Effector memory CD8-positive, alpha-beta T cell (primary cell): ENCODE results near the gene RHOV.

Source experiments
- ATAC-seq: fragments of 150-1000 bp; cut with Tn5 transposase; replicated peaks from 2 replicates; pipeline ENCODE4 v1.10.0; 2021; ENCODE audit warnings: mild to moderate bottlenecking, moderate library complexity
- DNase-seq, 3 experiments: peaks; one replicate each; pipeline ENCODE4 v3.0.0; 2021
- H3K27ac Mint-ChIP-seq, 2 donors: one replicate each; pipeline ENCODE4 v1.8.0; 2022; ENCODE audit warnings: mild to moderate bottlenecking in 2 of 2, mixed read lengths in 2 of 2, moderate library complexity in 2 of 2
- H3K27me3 Mint-ChIP-seq, 2 donors: one replicate each; pipeline ENCODE4 v1.8.0; 2022; ENCODE audit warnings: mixed read lengths in 2 of 2
- H3K36me3 Mint-ChIP-seq: one replicate; pipeline ENCODE4 v1.8.0; 2022; ENCODE audit warnings: mild to moderate bottlenecking, moderate library complexity, mixed read lengths; ENCODE audit not compliant: insufficient read depth
- H3K4me1 Mint-ChIP-seq, 2 donors: one replicate each; pipeline ENCODE4 v1.8.0; 2022; ENCODE audit warnings: low read depth in 2 of 2, mixed read lengths in 2 of 2
- H3K4me3 Mint-ChIP-seq, 2 donors: one replicate each; pipeline ENCODE4 v1.8.0; 2022; ENCODE audit warnings: mild to moderate bottlenecking in 2 of 2, mixed read lengths in 2 of 2, moderate library complexity in 2 of 2
- H3K9me3 Mint-ChIP-seq, 2 donors: one replicate each; pipeline ENCODE4 v1.8.0; 2022; ENCODE audit warnings: mixed read lengths in 2 of 2

Gene RHOV

DNA sequence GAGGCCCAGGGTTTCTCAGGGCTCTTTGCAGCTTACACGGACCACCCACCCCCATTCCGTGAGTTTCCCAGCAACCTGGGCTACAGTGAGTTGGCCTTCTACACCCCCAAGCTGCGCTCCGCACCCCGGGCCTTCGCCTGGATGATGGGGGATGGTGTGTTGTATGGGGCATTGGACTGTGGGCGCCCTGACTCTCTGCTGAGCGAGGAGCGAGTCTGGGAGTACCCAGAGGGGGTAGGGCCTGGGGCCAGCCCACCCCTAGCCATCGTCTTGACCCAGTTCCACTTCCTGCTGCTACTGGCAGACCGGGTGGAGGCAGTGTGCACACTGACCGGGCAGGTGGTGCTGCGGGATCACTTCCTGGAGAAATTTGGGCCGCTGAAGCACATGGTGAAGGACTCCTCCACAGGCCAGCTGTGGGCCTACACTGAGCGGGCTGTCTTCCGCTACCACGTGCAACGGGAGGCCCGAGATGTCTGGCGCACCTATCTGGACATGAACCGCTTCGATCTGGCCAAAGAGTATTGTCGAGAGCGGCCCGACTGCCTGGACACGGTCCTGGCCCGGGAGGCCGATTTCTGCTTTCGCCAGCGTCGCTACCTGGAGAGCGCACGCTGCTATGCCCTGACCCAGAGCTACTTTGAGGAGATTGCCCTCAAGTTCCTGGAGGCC lies 25.6 kb upstream of the RHOV start:
- ATAC-seq (no peak), DNase-seq (no peak)
- no peaks in the 10 kb centered on the region for H3K27me3 Mint-ChIP-seq
- H3K36me3 Mint-ChIP-seq, result peaks cover 74% of the 10 kb centered on the region
- no peak overlapping the region for H3K27ac Mint-ChIP-seq
- no peak overlapping the region for H3K4me3 Mint-ChIP-seq
- H3K9me3 Mint-ChIP-seq, result no peaks in the 10 kb centered on the region
- H3K4me1 Mint-ChIP-seq, result peaks cover 33 to 39% of the 10 kb centered on the region in 2 donors

DNA sequence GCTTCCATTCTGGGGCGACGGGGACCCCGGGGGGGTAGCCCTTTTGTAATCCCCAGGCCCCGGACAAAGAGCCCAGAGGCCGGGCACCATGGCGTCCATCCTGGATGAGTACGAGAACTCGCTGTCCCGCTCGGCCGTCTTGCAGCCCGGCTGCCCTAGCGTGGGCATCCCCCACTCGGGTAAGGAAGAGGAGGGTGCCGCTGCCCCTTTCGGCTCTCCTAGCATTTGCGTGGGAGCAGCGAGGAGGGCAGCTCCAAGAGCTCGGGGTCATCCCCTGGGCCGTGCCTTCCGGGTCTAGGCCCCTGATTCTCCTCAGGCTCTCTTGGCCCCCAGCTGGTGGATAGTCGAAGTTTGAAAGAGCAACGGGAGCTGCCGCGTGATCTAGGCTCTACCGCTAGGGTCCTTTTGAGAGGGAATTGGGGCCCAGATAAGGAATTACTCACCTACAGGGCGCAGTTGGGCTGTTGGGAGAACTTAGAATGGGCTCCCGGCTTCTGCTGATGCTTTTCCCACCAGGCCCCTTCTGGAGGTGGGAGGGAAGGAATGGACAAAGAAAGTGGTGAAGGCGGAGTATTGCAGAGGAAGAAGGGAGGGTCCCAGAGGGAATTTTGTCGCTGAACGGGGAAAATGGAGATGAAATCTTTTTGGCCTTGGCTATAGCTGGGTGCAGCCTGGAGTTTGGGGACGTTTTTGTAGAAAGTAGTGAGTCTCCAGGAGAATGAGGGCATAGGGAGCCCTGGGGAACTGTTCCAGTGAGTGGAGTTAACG lies 20.8 kb upstream of the RHOV start:
- Mint-ChIP-seq H3K4me3 (peak overlapping the region; percentile 99), H3K9me3 (no peaks in the 10 kb centered on the region), H3K4me1 (peaks cover 34 to 38% of the 10 kb centered on the region in 2 donors), H3K36me3 (peaks cover 54% of the 10 kb centered on the region), H3K27me3 (no peaks in the 10 kb centered on the region), H3K27ac (peak overlapping the region; percentile 98 to 99)
- DNase-seq (peak; percentile 54 to 58 (median 55)), ATAC-seq (peak; percentile 57)

DNA sequence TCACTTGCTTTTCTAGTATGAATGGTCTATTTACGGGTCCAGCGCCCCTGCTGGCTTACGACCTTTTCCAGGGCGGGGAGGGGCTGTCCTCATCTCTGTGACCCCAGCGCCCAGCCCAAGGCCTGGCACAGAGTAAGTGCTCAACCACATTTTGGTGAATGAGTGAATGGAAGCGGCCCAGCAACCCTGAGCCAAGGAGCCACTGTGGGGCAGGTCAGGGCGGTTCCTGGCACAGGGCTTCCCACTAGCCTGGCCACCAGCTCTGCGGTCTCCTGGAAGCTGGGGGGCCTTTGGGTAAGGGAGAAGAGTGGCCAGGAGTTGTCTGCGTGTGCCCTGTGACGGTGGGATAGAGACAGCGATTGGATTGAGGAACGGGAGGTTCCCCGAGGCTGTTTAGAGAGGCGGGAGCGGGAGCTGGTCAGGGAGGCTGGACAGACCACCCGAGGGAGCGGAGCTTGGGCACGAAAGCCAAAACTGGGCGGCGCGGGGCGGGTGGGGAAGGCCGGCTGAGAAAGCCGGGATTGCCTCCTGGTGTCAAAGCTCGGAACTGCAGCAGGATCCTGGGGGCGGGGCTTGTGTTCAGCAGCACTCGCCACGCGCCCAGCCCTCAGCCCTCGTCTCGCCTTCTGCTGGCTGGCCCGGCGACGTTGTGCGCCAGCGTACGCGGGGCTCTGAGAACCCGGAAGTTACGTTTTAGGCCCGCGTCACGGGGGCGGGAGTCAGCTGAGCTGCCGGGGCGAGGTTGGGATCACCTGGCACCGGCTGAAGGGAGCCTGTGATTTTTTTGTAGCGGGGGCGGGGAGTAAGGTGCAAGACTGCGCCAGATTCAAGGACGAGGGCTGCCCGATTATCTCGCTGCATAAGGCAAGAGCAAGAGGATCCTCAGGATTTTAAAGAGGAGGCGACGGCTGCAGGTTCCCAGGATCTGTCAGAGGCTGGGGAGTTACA lies 20.0 kb upstream of the RHOV start, which contains the start of gene VPS18:
TSS of gene VPS18 (plus strand) at position 718 of the 948 bp plus-strand sequence. CDS start 319 bp downstream, outside the sequence.
- ATAC-seq (peak; percentile 94), DNase-seq (peak; percentile 99 to 100 (median 99))
- Mint-ChIP-seq H3K36me3 (peaks cover 46% of the 10 kb centered on the region), H3K4me3 (peak within 1 kb of the TSS; percentile 99), H3K4me1 (peaks cover 34 to 38% of the 10 kb centered on the region in 2 donors), H3K27me3 (no peaks in the 10 kb centered on the region), H3K9me3 (no peaks in the 10 kb centered on the region), H3K27ac (peak within 1 kb of the TSS; percentile 98 to 99)

GRCh38 chr15:40893019-40893670 lies 19.1 kb upstream of the RHOV start:
- peak in 2 of 3 experiments; percentile 23 to 26 for DNase-seq
- peak overlapping the region; percentile 99 for H3K4me3 Mint-ChIP-seq
- H3K4me1 Mint-ChIP-seq, result peaks cover 34 to 37% of the 10 kb centered on the region in 2 donors
- H3K36me3 Mint-ChIP-seq, result peaks cover 39% of the 10 kb centered on the region
- H3K27me3 Mint-ChIP-seq, result no peaks in the 10 kb centered on the region
- peak overlapping the region in 1 of 2 donors; percentile 99 for H3K27ac Mint-ChIP-seq
- H3K9me3 Mint-ChIP-seq, result no peaks in the 10 kb centered on the region
- ATAC-seq, result peak; percentile 30

GRCh38 chr15:40892447-40893012 lies 18.5 kb upstream of the RHOV start:
- H3K4me3 Mint-ChIP-seq, result peak overlapping the region in 1 of 2 donors; percentile 99
- peaks cover 28 to 37% of the 10 kb centered on the region in 2 donors for H3K4me1 Mint-ChIP-seq
- H3K36me3 Mint-ChIP-seq, result peaks cover 33% of the 10 kb centered on the region
- no peaks in the 10 kb centered on the region for H3K9me3 Mint-ChIP-seq
- DNase-seq, result no peak
- ATAC-seq, result no peak
- H3K27me3 Mint-ChIP-seq, result no peaks in the 10 kb centered on the region
- H3K27ac Mint-ChIP-seq, result peak overlapping the region in 1 of 2 donors; percentile 20

DNA sequence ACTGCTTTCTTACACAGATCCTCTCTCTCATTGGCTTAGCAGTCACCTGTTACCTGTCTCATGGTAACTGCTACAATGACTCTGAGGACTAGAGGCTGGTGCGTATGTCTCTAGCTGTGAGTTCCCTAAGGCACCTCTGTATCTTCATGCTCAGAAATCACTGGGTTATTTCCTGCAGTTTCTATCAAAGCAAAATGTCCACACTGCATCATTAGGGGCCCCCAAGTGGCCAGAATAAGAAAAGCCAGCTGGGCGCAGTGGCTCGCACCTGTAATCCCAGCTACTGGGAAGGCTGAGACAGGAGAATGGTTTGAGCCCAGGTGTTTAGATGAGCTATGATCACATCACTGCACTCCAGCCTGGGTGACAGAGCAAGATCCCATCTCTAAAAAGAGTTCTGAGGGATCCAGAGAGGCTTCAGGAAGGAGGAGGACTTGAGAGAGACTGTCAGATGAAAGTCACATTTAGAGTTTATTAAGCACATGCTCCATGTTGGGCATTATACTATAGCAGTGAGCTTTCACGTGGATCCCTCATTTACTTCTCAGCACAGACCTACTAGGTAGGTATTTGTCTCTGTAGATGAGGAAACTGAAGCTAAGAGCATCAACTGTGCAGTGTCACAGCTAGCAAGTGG lies 17.9 kb upstream of the RHOV start:
- H3K27me3 Mint-ChIP-seq, result no peaks in the 10 kb centered on the region
- peak overlapping the region in 1 of 2 donors; percentile 18 for H3K4me3 Mint-ChIP-seq
- DNase-seq, result peak; percentile 20 to 35 (median 28)
- ATAC-seq, result no peak
- peaks cover 24 to 36% of the 10 kb centered on the region in 2 donors for H3K4me1 Mint-ChIP-seq
- H3K36me3 Mint-ChIP-seq, result peaks cover 27% of the 10 kb centered on the region
- H3K9me3 Mint-ChIP-seq, result no peaks in the 10 kb centered on the region
- peak overlapping the region; percentile 20 to 33 for H3K27ac Mint-ChIP-seq

DNA sequence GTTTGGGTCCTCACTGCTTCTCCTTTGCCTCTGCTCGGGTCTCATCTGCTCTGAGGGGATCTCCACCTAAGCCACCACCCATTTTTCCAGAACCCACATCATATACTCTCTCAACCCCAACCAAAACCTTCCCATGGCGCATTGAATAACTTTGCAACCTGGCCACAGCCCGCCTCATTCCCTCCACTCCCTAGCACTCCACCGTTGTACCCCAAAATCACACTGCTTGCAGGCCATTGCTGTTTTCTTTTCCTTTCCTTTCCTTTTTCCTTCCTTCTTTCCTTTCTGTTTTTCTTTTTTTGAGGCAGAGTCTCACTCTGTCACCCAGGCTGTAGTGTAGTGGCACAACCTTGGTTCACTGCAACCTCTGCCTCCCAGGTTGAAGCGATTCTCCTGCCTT lies 17.1 kb upstream of the RHOV start:
- DNase-seq (no peak), ATAC-seq (no peak)
- Mint-ChIP-seq H3K9me3 (no peaks in the 10 kb centered on the region), H3K4me1 (peaks cover 21 to 39% of the 10 kb centered on the region in 2 donors), H3K27ac (peak overlapping the region in 1 of 2 donors; percentile 33), H3K4me3 (no peak overlapping the region), H3K36me3 (peaks cover 19% of the 10 kb centered on the region), H3K27me3 (no peaks in the 10 kb centered on the region)

DNA sequence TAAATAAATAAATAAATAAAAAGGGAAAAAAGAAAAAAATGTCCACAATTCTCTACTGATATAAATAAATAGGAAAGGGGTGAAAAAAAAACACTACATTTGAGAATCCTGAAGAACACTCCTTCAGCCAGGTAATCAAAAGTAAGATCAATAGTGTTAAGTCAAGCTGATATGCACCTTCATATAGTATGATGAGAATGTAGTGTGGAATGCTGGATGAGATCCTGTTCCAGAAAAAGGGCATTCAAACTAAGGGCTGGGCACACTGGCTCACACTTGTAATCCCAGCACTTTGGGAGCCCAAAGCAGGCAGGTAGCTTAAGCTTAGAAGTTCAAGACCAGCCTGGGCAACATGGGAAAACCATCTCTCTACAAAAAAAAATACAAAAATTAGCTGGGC lies 15.1 kb upstream of the RHOV start:
- no peak overlapping the region for H3K27ac Mint-ChIP-seq
- no peaks in the 10 kb centered on the region for H3K9me3 Mint-ChIP-seq
- DNase-seq (no peak), ATAC-seq (no peak)
- peaks cover 13 to 34% of the 10 kb centered on the region in 2 donors for H3K4me1 Mint-ChIP-seq
- no peaks in the 10 kb centered on the region for H3K27me3 Mint-ChIP-seq
- peaks cover 8% of the 10 kb centered on the region for H3K36me3 Mint-ChIP-seq
- no peak overlapping the region for H3K4me3 Mint-ChIP-seq

DNA sequence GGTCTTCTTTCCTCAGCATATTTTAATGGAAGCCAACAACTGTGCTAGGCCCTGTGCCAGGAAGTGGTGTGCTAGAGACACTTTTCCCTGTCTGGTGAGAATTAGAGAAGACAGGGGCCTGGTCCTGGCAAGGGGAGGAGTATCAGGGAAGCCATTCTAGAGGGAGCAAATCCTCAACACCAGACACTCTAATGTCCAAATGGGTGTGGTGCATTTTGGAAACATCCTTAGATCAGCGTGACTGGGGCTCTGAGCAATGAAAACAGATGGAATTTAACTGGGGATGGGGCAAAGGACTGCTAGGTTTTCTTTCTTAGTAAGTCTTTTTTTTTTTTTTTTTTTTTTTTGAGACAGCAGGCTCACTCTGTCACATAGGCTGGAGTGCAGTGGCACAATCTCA lies 12.6 kb upstream of the RHOV start:
- DNase-seq, result no peak
- no peak for ATAC-seq
- H3K9me3 Mint-ChIP-seq, result no peaks in the 10 kb centered on the region
- no peak overlapping the region for H3K4me3 Mint-ChIP-seq
- no peaks in the 10 kb centered on the region for H3K36me3 Mint-ChIP-seq
- H3K27me3 Mint-ChIP-seq, result no peaks in the 10 kb centered on the region
- peaks cover 7 to 17% of the 10 kb centered on the region in 2 donors for H3K4me1 Mint-ChIP-seq
- H3K27ac Mint-ChIP-seq, result peak overlapping the region in 1 of 2 donors; percentile 39

DNA sequence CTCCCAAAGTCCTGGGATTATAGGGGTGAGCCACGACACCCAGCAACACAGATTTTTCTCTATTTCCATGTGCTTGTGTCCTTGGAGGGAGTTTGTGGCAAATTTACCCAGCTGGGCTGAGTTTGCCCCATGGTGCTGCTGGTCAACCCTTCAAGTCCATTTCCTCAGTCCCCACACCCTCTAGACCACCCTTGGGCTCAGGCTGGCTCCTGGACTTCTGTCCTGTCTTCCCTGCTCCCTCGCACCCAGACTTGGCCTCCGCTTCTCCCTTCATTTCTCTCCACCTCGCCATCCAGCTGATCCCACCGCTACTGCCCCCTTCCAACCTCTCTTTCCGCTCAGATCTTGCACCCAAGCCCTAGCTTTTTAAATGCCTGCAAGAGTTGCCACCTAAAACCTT lies 7.3 kb upstream of the RHOV start:
- Mint-ChIP-seq H3K9me3 (no peaks in the 10 kb centered on the region), H3K27ac (no peak overlapping the region), H3K4me3 (no peak overlapping the region), H3K36me3 (no peaks in the 10 kb centered on the region), H3K4me1 (peaks cover 7 to 14% of the 10 kb centered on the region in 2 donors), H3K27me3 (no peaks in the 10 kb centered on the region)
- no peak for DNase-seq
- ATAC-seq, result no peak

GRCh38 chr15:40879609-40880008 lies 5.6 kb upstream of the RHOV start:
- H3K27me3 Mint-ChIP-seq, result peaks cover 0 to under 1% of the 10 kb centered on the region in 2 donors
- ATAC-seq, result no peak
- DNase-seq, result no peak
- H3K4me1 Mint-ChIP-seq, result peaks cover under 1 to 6% of the 10 kb centered on the region in 2 donors
- no peaks in the 10 kb centered on the region for H3K36me3 Mint-ChIP-seq
- no peak overlapping the region for H3K4me3 Mint-ChIP-seq
- H3K27ac Mint-ChIP-seq, result no peak overlapping the region
- no peaks in the 10 kb centered on the region for H3K9me3 Mint-ChIP-seq

- Mint-ChIP-seq H3K9me3 (no peaks in the 10 kb centered on the region), H3K27me3 (peaks cover 0 to 9% of the 10 kb centered on the region in 2 donors), H3K36me3 (no peaks in the 10 kb centered on the region), H3K27ac (no peak overlapping the region), H3K4me3 (no peak overlapping the region), H3K4me1 (peaks cover 3 to 5% of the 10 kb centered on the region in 2 donors)
- DNase-seq, result no peak
- ATAC-seq, result peak; percentile 65
Observed at GRCh38 chr15:40878785-40879184, 4.8 kb upstream of the RHOV start.
